Amniotic stem cell (primary cell): Measurements from ENCODE around the gene COL8A2.
A peak's percentile ranks its signal among the peaks of the same experiment; 100 is the strongest.
"Not testable (repeated sequence)": the region's sequence is repeated elsewhere in the genome, so short reads cannot be mapped to it uniquely, and the experiment has no call there.

Experiments used
- DNase-seq: peaks from one replicate; lab custom pipeline; 2025; lab: John Stamatoyannopoulos, UW

COL8A2 gene

GRCh38 chr1:36125129-36125991 lies at the start of gene COL8A2:
Gene COL8A2 (minus strand): TSS chr1:36125222. CDS start chr1:36100242, 24,980 bp downstream.
- no peak for DNase-seq

- no peak for DNase-seq
These were observed 49.7 kb upstream of the COL8A2 start for GRCh38 chr1:36174713-36175112.

GRCh38 chr1:36172983-36173382 lies 48.0 kb upstream of the COL8A2 start:
- DNase-seq, result no peak

GRCh38 chr1:36172017-36172747 lies 47.2 kb upstream of the COL8A2 start:
- DNase-seq, result no peak

- DNase-seq, result no peak
These were observed 45.8 kb upstream of the COL8A2 start for GRCh38 chr1:36170643-36171412.

- no peak for DNase-seq
These were observed 43.5 kb upstream of the COL8A2 start for GRCh38 chr1:36168514-36168913.

GRCh38 chr1:36166938-36167905 lies 42.2 kb upstream of the COL8A2 start:
- DNase-seq, result peak; percentile 62

GRCh38 chr1:36166136-36166535 lies 41.1 kb upstream of the COL8A2 start:
- no peak for DNase-seq

- no peak for DNase-seq
These were observed 40.1 kb upstream of the COL8A2 start for GRCh38 chr1:36165145-36165544.

- DNase-seq, result no peak
These were observed 39.3 kb upstream of the COL8A2 start for GRCh38 chr1:36164361-36164760.

- DNase-seq, result no peak
These were observed 38.4 kb upstream of the COL8A2 start for GRCh38 chr1:36163426-36163825.

- DNase-seq, result no peak
These were observed 37.7 kb upstream of the COL8A2 start for GRCh38 chr1:36162680-36163239.

- no peak for DNase-seq
These were observed 36.9 kb upstream of the COL8A2 start for GRCh38 chr1:36161641-36162531.

GRCh38 chr1:36160949-36161485 lies 36.0 kb upstream of the COL8A2 start:
- peak; percentile 39 for DNase-seq

- no peak for DNase-seq
These were observed 35.4 kb upstream of the COL8A2 start for GRCh38 chr1:36160388-36160948.

- no peak for DNase-seq
These were observed 34.8 kb upstream of the COL8A2 start for GRCh38 chr1:36159614-36160387.

- DNase-seq, result not testable (repeated sequence)
These were observed 33.8 kb upstream of the COL8A2 start for GRCh38 chr1:36158827-36159252.
